Epithelial cell of proximal tubule (primary cell): ENCODE data around the gene TIMP2. TPM values are rescaled to one million over a fixed set of nuclear protein-coding genes. Genes with fewer than 3 reads are reported as not detected.

ENCODE experiments used
- DNase-seq: peaks from one replicate; pipeline ENCODE4 v3.0.0-alpha.2; 2011; ENCODE audit warnings: low read depth
- H3K4me3 ChIP-seq: 2 replicates; pipeline ENCODE4 v1.5.1; 2011; ENCODE audit warnings: low read depth, mild to moderate bottlenecking, low read length
- CTCF ChIP-seq: conservative IDR thresholded peaks from 2 replicates; pipeline ENCODE4 v1.5.1; 2012; ENCODE audit warnings: low read depth, mild to moderate bottlenecking, low read length
- total RNA-seq: library from RNA; depleted of rRNA; stranded (reverse); fragments of >200 nt; gene quantifications from 2 replicates; pipeline ENCODE4 v1.2.3, GENCODE V29; 2015

The TIMP2 gene
- total RNA-seq, 1 donor from 2014 or later: 64.9 TPM

- TF ChIP-seq CTCF: no peak
- no peak for DNase-seq
- no peak overlapping the region for H3K4me3 ChIP-seq
Observed at GRCh38 chr17:78921437-78921971, 3.7 kb downstream of the TIMP2 start.

- DNase-seq: no peak
- H3K4me3 ChIP-seq: no peak overlapping the region
- no peak for TF ChIP-seq CTCF
Observed at GRCh38 chr17:78920528-78920927, 4.7 kb downstream of the TIMP2 start.

GRCh38 chr17:78919861-78920450 is 5.2 kb downstream of the TIMP2 start:
- DNase-seq: no peak

GRCh38 chr17:78918979-78919378 is 6.2 kb downstream of the TIMP2 start:
- H3K4me3 ChIP-seq: no peak overlapping the region
- no peak for TF ChIP-seq CTCF
- no peak for DNase-seq

More at GRCh38 chr17:78919861-78920450, 5.2 kb downstream of the TIMP2 start:
- H3K4me3 ChIP-seq: no peak overlapping the region
- no peak for TF ChIP-seq CTCF

- no peak overlapping the region for H3K4me3 ChIP-seq
- TF ChIP-seq CTCF: no peak
- no peak for DNase-seq
Observed at GRCh38 chr17:78917451-78918275, 7.5 kb downstream of the TIMP2 start.

- H3K4me3 ChIP-seq: no peak overlapping the region
Observed at GRCh38 chr17:78915872-78916632, 9.1 kb downstream of the TIMP2 start.

More at GRCh38 chr17:78915872-78916632, 9.1 kb downstream of the TIMP2 start:
- DNase-seq: no peak
- TF ChIP-seq CTCF: no peak
